Measurements from ENCODE around the gene ATOX1. TPM values are rescaled to one million over a fixed set of nuclear protein-coding genes. Genes with fewer than 3 reads are reported as not detected.

ATOX1 gene
- total and polyA plus RNA-seq, 2 of the 8 experiments (the other 6 are each of a cell fraction or from before 2014, with no cell fraction given), result 79.9 to 232 TPM

- H3K9me3 ChIP-seq (ENCODE audit: insufficient read depth in 2 of 2, low read depth in 1 of 2, low read length in 1 of 2), result no peaks in the 10 kb centered on the region
- H2BK15ac ChIP-seq (ENCODE audit: low read length), result no peak overlapping the region
- no peaks in the 10 kb centered on the region for H3K79me1 ChIP-seq (ENCODE audit: low read depth, low read length)
- peaks cover 0 to 7% (median 0%) of the 10 kb centered on the region in 4 experiments; a peak in 1 of 8 replicates for H3K36me3 ChIP-seq (ENCODE audit: control insufficient read depth in 2 of 4, insufficient read depth in 4 of 4, low read length in 3 of 4)
- peak overlapping the region; percentile 85 to 86 for H3K4me2 ChIP-seq (ENCODE audit: insufficient read depth in 1 of 2, low read depth in 2 of 2, low read length in 2 of 2)
- no peak overlapping the region for H4K91ac ChIP-seq (replicated peaks; ENCODE audit: insufficient read length, low read length)
- H3K27ac ChIP-seq (ENCODE audit: low read depth, low read length), result no peak overlapping the region
- 3% methylated on average over 11 of the region's 11 CpGs; no CpG with 5 or more reads in 1 of the 2 experiments for WGBS, 2 experiments (ENCODE audit: extremely low coverage in 1 of 2, insufficient coverage in 1 of 2, insufficient read length in 1 of 2, insufficient replicate concordance in 2 of 2, low coverage in 1 of 2, low lambda C conversion rate in 2 of 2, missing lambda C conversion rate in 1 of 2)
- H3K18ac ChIP-seq (ENCODE audit: extremely low read depth, low read length), result 0 out of 2 replicates have a peak overlapping the region, but pooled peaks have one; percentile 7
- H3K27me3 ChIP-seq (replicated peaks in 1 of 4; ENCODE audit: control insufficient read depth in 3 of 4, extremely low read depth in 1 of 4, insufficient read depth in 3 of 4, low read length in 3 of 4), result no peaks in the 10 kb centered on the region
- ChIA-PET CTCF (ENCODE audit: partially characterized antibody) (interaction anchor here (0.8 to 38.0 kb wide), 5 partner anchors 10 to 94 kb away, joined by 3 to 991 read pairs (median 14); partner anchors contain the start of gene SPARC), POLR2A (ENCODE audit: partially characterized antibody) (interaction anchor here (0.9 to 19.5 kb wide), 9 partner anchors 9 to 221 kb away, joined by 3 to 182 read pairs (median 4); partner anchors contain the start of gene G3BP1)
- no peak overlapping the region for H4K8ac ChIP-seq (ENCODE audit: extremely low read depth, insufficient read depth, low read length)
- H2BK5ac ChIP-seq (ENCODE audit: low read depth, low read length), result no peak overlapping the region
- no peak overlapping the region for H2BK120ac ChIP-seq (replicated peaks; ENCODE audit: low read depth, low read length)
- no peak overlapping the region for H2AFZ ChIP-seq (ENCODE audit: low read length)
- H4K5ac ChIP-seq (ENCODE audit: insufficient read length, low read depth, low read length), result no peak overlapping the region
- no peaks in the 10 kb centered on the region for H3K79me2 ChIP-seq (ENCODE audit: control insufficient read depth in 1 of 2, insufficient read depth in 2 of 2, low read length in 2 of 2)
- H3K23ac ChIP-seq (ENCODE audit: insufficient read length), result no peak overlapping the region
- H3K23me2 ChIP-seq (ENCODE audit: low read depth, low read length), result peaks cover 6% of the 10 kb centered on the region
- FAIRE-seq (no peak), DNase-seq (ENCODE audit: low read depth in 1 of 2, low spot score in 2 of 2) (no peak)
- H3K9ac ChIP-seq (replicated peaks in 1 of 4; ENCODE audit: extremely low read depth in 1 of 4, low read depth in 3 of 4, low read length in 3 of 4), result peak overlapping the region; percentile 13 to 78 (median 53); a peak in 5 of 7 replicates
- no peaks in the 10 kb centered on the region for H4K20me1 ChIP-seq (replicated peaks in 1 of 2; ENCODE audit: control insufficient read depth in 1 of 2, insufficient read depth in 2 of 2, low read length in 2 of 2)
- no peak overlapping the region for H2BK20ac ChIP-seq (ENCODE audit: low read length)
- H3K4me1 ChIP-seq (replicated peaks in 1 of 4; ENCODE audit: control insufficient read depth in 3 of 4, insufficient read depth in 4 of 4, low read length in 3 of 4), result peaks cover 5 to 14% (median 7%) of the 10 kb centered on the region in 4 experiments
- H3K56ac ChIP-seq (replicated peaks; ENCODE audit: insufficient read length, low read depth, low read length), result no peak overlapping the region
- H2BK12ac ChIP-seq (ENCODE audit: low read depth, low read length), result no peak overlapping the region
- H3K14ac ChIP-seq (ENCODE audit: insufficient read length), result no peak overlapping the region
- TF ChIP-seq KDM4A (IDR thresholded peaks at IDR 0.05; ENCODE audit: low read depth, low read length, severe bottlenecking) (peak; percentile 43), NRF1 (IDR thresholded peaks at IDR 0.05; ENCODE audit: low read depth, low read length) (no peak)
- peak overlapping the region; percentile 61 to 90 (median 72) for H3K4me3 ChIP-seq (ENCODE audit: extremely low read depth in 1 of 4, insufficient read depth in 2 of 4, low read depth in 3 of 4, low read length in 4 of 4)
- no peak overlapping the region for H3K4ac ChIP-seq (replicated peaks; ENCODE audit: insufficient read length, low read depth, low read length)
- no peak overlapping the region for H2AK5ac ChIP-seq (ENCODE audit: low read depth, low read length)
Measured at GRCh38 chr5:151758141-151758429, 346 bp downstream of the ATOX1 start.

All from H1 (cell line).